MM.1S (cell line): ENCODE measurements around the gene GINS3.

Experiments
- DNase-seq: peaks from one replicate; pipeline ENCODE4 v3.0.0-alpha.2; 2015
- H2AFZ ChIP-seq: fragments of 300-600 bp; sonication (generic); 2 replicates; pipeline ENCODE4 v1.6.0; 2016; ENCODE audit warnings: antibody characterized with exemption, low read length
- H3F3A ChIP-seq: fragments of 300-600 bp; sonication (generic); 2 replicates; pipeline ENCODE4 v1.6.1; 2016; ENCODE audit warnings: mild to moderate bottlenecking, antibody characterized with exemption, low read length, moderate library complexity, mixed read lengths; ENCODE audit not compliant: insufficient read depth
- H3K27ac ChIP-seq: fragments of 300-600 bp; sonication (generic); 2 replicates; pipeline ENCODE4 v1.5.1; 2016; ENCODE audit warnings: mild to moderate bottlenecking, low read length
- H3K27me3 ChIP-seq: fragments of 300-600 bp; sonication (generic); replicated peaks from 2 replicates; pipeline ENCODE4 v1.6.0; 2016; ENCODE audit warnings: low read length; ENCODE audit not compliant: insufficient read depth
- H3K36me3 ChIP-seq: fragments of 300-600 bp; sonication (generic); replicated peaks from 2 replicates; pipeline ENCODE4 v1.6.1; 2016; ENCODE audit warnings: mild to moderate bottlenecking, low read length, mixed read lengths; ENCODE audit not compliant: insufficient read depth
- H3K4me1 ChIP-seq: fragments of 300-600 bp; sonication (generic); 2 replicates; pipeline ENCODE4 v1.6.1; 2016; ENCODE audit warnings: low read length, mixed read lengths
- H3K4me2 ChIP-seq: fragments of 300-600 bp; sonication (generic); 2 replicates; pipeline ENCODE4 v1.6.0; 2016; ENCODE audit warnings: low read depth, low read length
- H3K4me3 ChIP-seq: fragments of 300-600 bp; sonication (generic); 2 replicates; pipeline ENCODE4 v1.5.1; 2016; ENCODE audit warnings: low read length, mixed read lengths
- H3K79me2 ChIP-seq: fragments of 300-600 bp; sonication (generic); 2 replicates; pipeline ENCODE4 v1.6.1; 2016; ENCODE audit warnings: mixed run types, low read length, mixed read lengths
- H3K9ac ChIP-seq: fragments of 300-600 bp; sonication (generic); 2 replicates; pipeline ENCODE4 v1.6.1; 2016; ENCODE audit warnings: low read length, mixed read lengths
- H3K9me2 ChIP-seq: fragments of 300-600 bp; sonication (generic); replicated peaks from 2 replicates; pipeline ENCODE4 v1.6.1; 2016; ENCODE audit warnings: mild to moderate bottlenecking, low read length, mixed read lengths; ENCODE audit not compliant: insufficient read depth
- H3K9me3 ChIP-seq: fragments of 300-600 bp; sonication (generic); replicated peaks from 2 replicates; pipeline ENCODE4 v1.6.1; 2016; ENCODE audit warnings: mild to moderate bottlenecking, low read length, mixed read lengths; ENCODE audit not compliant: insufficient read depth
- H4K20me1 ChIP-seq: fragments of 300-600 bp; sonication (generic); 2 replicates; pipeline ENCODE4 v1.6.1; 2016; ENCODE audit warnings: mild to moderate bottlenecking, low read length, moderate library complexity, mixed read lengths; ENCODE audit not compliant: insufficient read depth
- CTCF ChIP-seq: fragments of 300-600 bp; sonication (generic); IDR thresholded peaks from 2 replicates; pipeline ENCODE4 v1.5.1; 2016; ENCODE audit warnings: antibody characterized with exemption, low read length, mixed read lengths
- EZH2 ChIP-seq: fragments of 300-600 bp; sonication (generic); optimal IDR thresholded peaks from 2 replicates; pipeline ENCODE3; 2017; ENCODE audit warnings: low read depth, mild to moderate bottlenecking, antibody characterized with exemption, low read length, mixed read lengths
- EZH2phosphoT487 ChIP-seq: fragments of 300-600 bp; sonication (generic); IDR thresholded peaks from 2 replicates; pipeline ENCODE4 v1.6.1; 2018; ENCODE audit warnings: antibody characterized with exemption, low read length

Gene GINS3

GRCh38 chr16:58360041-58360634 is 32.1 kb upstream of the GINS3 start:
- Histone ChIP-seq H3K27ac (no peak overlapping the region), H3K4me1 (no peaks in the 10 kb centered on the region), H3F3A (no peaks in the 10 kb centered on the region), H3K27me3 (no peaks in the 10 kb centered on the region), H3K4me2 (no peak overlapping the region), H3K79me2 (no peaks in the 10 kb centered on the region), H3K9ac (no peak overlapping the region), H3K9me2 (no peaks in the 10 kb centered on the region), H3K4me3 (no peak overlapping the region), H4K20me1 (no peaks in the 10 kb centered on the region), H3K36me3 (no peaks in the 10 kb centered on the region), H2AFZ (no peak overlapping the region), H3K9me3 (no peaks in the 10 kb centered on the region)
- TF ChIP-seq EZH2phosphoT487, result no peak
- TF ChIP-seq EZH2, result no peak
- no peak for TF ChIP-seq CTCF
- no peak for DNase-seq

GRCh38 chr16:58361726-58362125 is 30.5 kb upstream of the GINS3 start:
- H3K4me2 ChIP-seq, result no peak overlapping the region
- H3K4me1 ChIP-seq, result no peaks in the 10 kb centered on the region
- H2AFZ ChIP-seq, result no peak overlapping the region
- no peak for DNase-seq
- no peak overlapping the region for H3K9ac ChIP-seq
- H3K36me3 ChIP-seq, result no peaks in the 10 kb centered on the region
- no peaks in the 10 kb centered on the region for H3F3A ChIP-seq
- H3K27me3 ChIP-seq, result no peaks in the 10 kb centered on the region
- TF ChIP-seq EZH2 (no peak), EZH2phosphoT487 (no peak), CTCF (no peak)
- no peaks in the 10 kb centered on the region for H3K9me2 ChIP-seq
- H3K4me3 ChIP-seq, result no peak overlapping the region
- no peaks in the 10 kb centered on the region for H4K20me1 ChIP-seq
- no peaks in the 10 kb centered on the region for H3K9me3 ChIP-seq
- H3K79me2 ChIP-seq, result no peaks in the 10 kb centered on the region
- H3K27ac ChIP-seq, result no peak overlapping the region

- H3K27ac ChIP-seq, result no peak overlapping the region
- no peak overlapping the region for H3K4me2 ChIP-seq
- no peak overlapping the region for H3K4me3 ChIP-seq
- no peaks in the 10 kb centered on the region for H3K4me1 ChIP-seq
- no peaks in the 10 kb centered on the region for H3K79me2 ChIP-seq
- TF ChIP-seq CTCF (no peak), EZH2 (no peak), EZH2phosphoT487 (no peak)
- no peaks in the 10 kb centered on the region for H3K27me3 ChIP-seq
- no peaks in the 10 kb centered on the region for H3K9me2 ChIP-seq
- no peak overlapping the region for H3K9ac ChIP-seq
- no peaks in the 10 kb centered on the region for H3K9me3 ChIP-seq
- no peaks in the 10 kb centered on the region for H3K36me3 ChIP-seq
- H2AFZ ChIP-seq, result no peak overlapping the region
- no peaks in the 10 kb centered on the region for H4K20me1 ChIP-seq
- DNase-seq, result no peak
- H3F3A ChIP-seq, result no peaks in the 10 kb centered on the region
These were observed 28.4 kb upstream of the GINS3 start for GRCh38 chr16:58363746-58364393.
